Measurements from ENCODE around the gene SEC61B.

SEC61B gene

GRCh38 chr9:99238331-99238730 is 16.2 kb downstream of the SEC61B start:
- DNase-seq (ENCODE audit: low spot score): no peak

DNA sequence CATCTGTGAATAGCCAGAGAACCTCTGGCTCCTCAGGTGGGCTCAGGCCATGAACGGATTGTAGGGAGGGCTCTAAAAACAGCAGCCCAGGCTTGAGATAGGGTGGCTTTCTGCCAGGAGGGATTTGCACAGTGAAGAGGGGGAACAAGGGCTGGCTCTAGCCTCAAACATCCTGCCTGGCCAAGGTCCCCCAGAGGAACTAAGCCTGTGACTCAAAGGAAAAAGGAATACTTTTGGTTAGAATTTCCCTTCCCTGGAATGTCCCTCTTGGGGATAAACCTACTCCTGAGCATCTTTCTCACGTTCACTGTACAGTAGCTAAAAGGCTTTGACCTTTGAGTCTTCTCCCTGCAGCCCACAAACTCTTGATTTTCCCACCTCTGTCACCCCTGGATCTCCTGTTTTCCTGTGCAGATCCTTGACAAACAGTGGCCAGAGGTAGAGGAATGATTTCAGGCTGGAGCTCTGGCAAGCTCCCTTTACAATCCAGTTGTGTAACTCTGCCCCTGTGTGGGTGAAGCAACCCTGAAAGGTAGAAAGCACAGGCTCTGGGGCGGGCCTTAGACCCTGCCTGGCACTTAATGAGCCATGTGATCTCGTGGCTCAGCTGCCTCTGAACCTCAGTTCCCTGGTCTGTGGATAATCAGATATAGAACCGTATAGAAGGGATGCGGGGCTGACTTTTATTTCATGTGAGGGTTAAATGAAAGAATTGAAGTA is 17.4 kb downstream of the SEC61B start:
- DNase-seq (ENCODE audit: low spot score): no peak

DNA sequence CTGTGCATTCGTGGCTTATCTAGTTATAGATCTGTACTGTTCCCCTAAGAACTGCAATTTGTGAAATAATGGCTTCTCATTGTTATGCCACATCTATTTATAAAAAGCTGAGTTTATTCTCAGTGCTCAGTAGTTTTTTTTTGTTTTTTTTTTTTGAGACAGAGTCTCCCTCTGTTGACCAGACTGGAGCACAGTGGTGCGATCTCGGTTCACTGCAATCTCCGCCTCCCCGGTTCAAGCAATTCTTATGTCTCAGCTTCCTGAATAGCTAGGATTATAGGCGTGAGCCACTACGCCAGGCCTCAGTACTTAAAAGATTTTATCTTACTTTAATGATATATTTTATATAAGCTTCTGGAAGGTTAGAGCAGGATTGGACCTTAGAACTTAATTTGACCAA is 19.0 kb downstream of the SEC61B start:
- DNase-seq (ENCODE audit: low spot score): no peak

DNA sequence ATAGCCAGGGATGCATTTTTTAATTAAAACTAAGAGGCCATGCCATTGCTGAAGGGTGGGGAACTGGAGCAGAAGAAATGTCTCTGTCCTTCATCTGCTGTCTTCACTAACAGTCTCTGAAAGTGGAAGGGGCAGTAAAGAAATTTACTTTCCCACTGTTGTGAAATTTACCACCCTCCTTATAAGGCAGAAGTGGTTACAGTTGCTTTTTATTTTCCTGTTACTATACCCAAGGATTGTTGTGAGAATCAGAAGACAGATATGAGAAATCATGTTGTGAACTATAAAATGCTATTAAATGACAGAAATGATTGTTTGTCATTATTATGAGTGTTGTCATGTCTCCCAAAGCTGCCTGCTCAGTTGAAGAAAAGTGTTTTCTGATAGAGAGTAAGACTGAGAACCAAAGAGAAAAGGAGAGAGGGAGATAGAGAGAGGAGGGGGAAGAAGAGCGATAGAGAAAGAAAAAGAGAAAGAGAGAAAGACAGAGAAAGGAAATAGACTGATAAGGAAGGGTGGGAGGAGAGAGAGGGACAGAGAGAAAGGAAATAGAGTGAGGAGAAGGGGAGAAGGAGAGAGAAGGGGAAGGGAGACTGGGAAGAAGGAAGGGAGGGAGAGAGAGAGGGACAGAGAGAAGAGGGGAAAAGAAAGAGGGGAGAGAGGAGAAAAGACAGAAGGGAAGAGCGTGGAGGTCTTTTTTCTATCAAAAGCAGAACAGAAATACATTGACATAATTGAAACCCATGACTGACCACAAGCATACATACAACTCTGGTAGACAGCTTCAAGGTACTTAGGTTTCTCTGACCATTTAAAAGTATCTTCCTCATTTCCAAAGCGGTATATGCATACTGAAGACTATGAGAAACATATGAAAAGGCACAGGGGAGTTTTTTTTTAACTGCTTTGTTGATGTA is 22.5 kb downstream of the SEC61B start:
- DNase-seq (ENCODE audit: low spot score): no peak

DNA sequence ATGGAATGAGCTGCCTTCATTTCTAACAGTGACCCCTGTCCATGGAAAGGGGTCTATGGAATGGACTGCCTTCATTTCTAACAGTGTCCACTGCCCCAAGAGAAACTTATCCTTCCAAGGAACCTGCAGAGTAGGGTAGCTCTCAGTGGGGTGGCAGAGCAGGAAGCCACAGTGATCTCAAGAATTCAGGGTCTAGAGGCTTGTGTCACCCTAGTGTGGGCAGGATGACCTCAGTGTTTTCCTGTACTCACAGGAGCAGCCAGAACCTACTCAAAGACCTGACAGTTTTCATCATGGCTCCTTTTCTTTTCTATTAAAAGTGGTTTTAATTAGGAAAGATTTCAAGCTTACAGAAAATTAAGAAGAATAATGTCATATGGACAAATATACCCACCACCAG is 27.5 kb downstream of the SEC61B start:
- DNase-seq (ENCODE audit: low spot score): no peak

- DNase-seq (ENCODE audit: low spot score): no peak
These were observed 29.1 kb downstream of the SEC61B start for GRCh38 chr9:99251157-99251556.

GRCh38 chr9:99253134-99253533 is 31.1 kb downstream of the SEC61B start:
- no peak for DNase-seq (ENCODE audit: low spot score)

DNA sequence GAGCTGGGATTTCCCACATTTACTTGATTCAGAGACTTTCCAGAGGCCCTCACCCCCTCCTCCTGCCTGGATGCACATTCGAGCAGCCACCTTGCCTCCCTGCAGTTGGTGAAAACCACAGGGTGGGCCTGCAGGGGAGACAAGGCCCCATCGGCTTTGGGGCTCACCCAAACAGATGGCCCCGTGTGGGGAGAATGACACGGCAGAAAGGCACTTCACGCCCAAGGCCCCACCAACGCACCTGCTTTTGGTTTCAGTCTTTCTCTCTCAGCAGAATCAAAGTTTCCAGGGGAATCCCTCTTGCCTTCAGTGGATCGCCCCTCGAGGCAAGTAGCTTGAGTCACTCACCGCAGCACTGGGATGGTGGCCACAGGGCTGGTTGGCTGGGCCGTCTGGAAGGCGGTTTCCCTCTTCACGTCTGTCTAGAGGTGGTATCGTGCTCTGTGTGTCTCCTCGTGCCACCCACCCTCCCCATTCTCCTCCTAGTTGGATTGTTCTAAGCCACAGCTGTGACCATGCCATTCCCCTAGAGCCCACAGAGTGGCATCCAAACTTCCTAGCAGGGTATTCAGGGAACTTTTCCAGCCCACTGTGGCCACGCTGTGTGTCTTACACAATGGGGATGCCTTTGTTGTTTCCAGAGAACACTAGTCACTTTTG is 31.8 kb downstream of the SEC61B start:
- peak; percentile 46 for DNase-seq (ENCODE audit: low spot score)

- DNase-seq (ENCODE audit: low spot score): no peak
These were observed 33.6 kb downstream of the SEC61B start for GRCh38 chr9:99255651-99256050.

GRCh38 chr9:99257723-99258389 is 35.8 kb downstream of the SEC61B start:
- no peak for DNase-seq (ENCODE audit: low spot score)

- peak; percentile 83 for DNase-seq (ENCODE audit: low spot score)
These were observed 37.3 kb downstream of the SEC61B start for GRCh38 chr9:99259231-99259918.

DNA sequence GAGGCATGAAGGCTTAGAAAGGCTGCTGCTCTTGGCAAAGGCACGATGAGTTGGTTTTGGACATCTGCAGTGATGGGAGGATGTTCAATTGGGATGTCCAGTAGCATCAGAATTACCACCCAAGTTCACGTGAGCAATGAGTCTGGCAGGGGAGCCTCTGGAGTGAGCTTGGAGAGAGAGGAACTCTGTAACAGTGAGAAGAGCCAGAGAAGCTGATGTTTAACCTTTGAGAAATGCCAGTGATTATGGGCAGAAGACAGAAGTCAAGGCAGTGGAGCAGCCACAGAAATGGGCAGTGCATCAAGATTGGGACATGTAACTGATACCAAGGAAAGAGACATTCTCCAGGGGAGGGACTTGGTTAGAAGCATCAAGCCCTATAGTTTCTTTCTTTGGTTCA is 39.8 kb downstream of the SEC61B start:
- no peak for DNase-seq (ENCODE audit: low spot score)

- DNase-seq (ENCODE audit: low spot score): no peak
These were observed 40.9 kb downstream of the SEC61B start for GRCh38 chr9:99262949-99263418.

- no peak for DNase-seq (ENCODE audit: low spot score)
These were observed 42.1 kb downstream of the SEC61B start for GRCh38 chr9:99264070-99264680.

GRCh38 chr9:99265691-99266090 is 43.6 kb downstream of the SEC61B start:
- DNase-seq (ENCODE audit: low spot score): no peak

- peak; percentile 57 for DNase-seq (ENCODE audit: low spot score)
These were observed 44.4 kb downstream of the SEC61B start for GRCh38 chr9:99266255-99267023.

- no peak for DNase-seq (ENCODE audit: low spot score)
These were observed 47.3 kb downstream of the SEC61B start for GRCh38 chr9:99269416-99269815.

- no peak for DNase-seq (ENCODE audit: low spot score)
These were observed 48.4 kb downstream of the SEC61B start for GRCh38 chr9:99270491-99270890.

DNA sequence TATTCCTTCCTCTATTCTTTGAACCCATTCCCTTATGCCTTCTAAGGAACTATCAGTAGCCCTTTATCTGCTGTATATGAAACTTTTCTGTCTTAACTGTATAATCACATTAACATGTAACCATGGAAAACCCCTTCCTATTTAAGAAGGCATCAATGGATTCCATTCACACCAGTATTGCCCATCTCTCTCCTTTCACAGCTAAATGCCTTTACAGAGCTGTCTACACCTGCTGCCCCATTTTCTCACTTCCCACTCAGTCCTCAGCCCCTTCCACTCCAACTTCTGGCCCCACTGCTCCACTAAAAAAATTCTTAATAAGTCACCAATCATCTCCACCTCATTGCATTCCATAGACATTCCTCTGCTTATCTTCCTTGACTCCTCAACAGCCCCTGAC is 50.8 kb downstream of the SEC61B start:
- no peak for DNase-seq (ENCODE audit: low spot score)

- no peak for DNase-seq (ENCODE audit: low spot score)
These were observed 51.9 kb downstream of the SEC61B start for GRCh38 chr9:99274016-99274415.
